ENCODE results near the gene CPAMD8. TPM values are rescaled to one million over a fixed set of nuclear protein-coding genes. Genes with fewer than 3 reads are reported as not detected.

CPAMD8 gene
- total and polyA plus RNA-seq, 10 of the 15 experiments (the other 5 are each of a cell fraction or from before 2014, with no cell fraction given), result 0.12 to 0.97 (median 0.25) TPM; not detected in 3

GRCh38 chr19:16927883-16928282, 98.7 kb downstream of the CPAMD8 start:
- in situ Hi-C loops (cut with MboI) (no loop called here), intact Hi-C loops (cut with micrococcal nuclease; ENCODE audit: unreplicated experiment) (no loop called here)
- no peak overlapping the region for H3K9ac ChIP-seq (ENCODE audit: control insufficient read depth, insufficient read depth, low read length)
- ChIA-PET POLR2A (no interaction called here), RAD21 (ENCODE audit: unreplicated experiment) (no interaction called here), CTCF (no interaction called here), SMC1A (ENCODE audit: uncharacterized antibody, unreplicated experiment) (no interaction called here)
- H3K27me3 ChIP-seq (replicated peaks in 1 of 2; ENCODE audit: control insufficient read depth in 2 of 2, insufficient read depth in 2 of 2, low read length in 1 of 2), result no peaks in the 10 kb centered on the region
- BruUV-seq (replicated peaks), result no TSS peak
- H3K36me3 ChIP-seq (ENCODE audit: control insufficient read depth in 2 of 2, insufficient read depth in 2 of 2, low read length in 1 of 2), result no peaks in the 10 kb centered on the region
- no peaks in the 10 kb centered on the region for H3K79me2 ChIP-seq (ENCODE audit: control insufficient read depth, insufficient read depth, low read length)
- no peak for TF ChIP-seq YBX1 (IDR thresholded peaks at IDR 0.05)
- no peak for FAIRE-seq
- H4K20me1 ChIP-seq (ENCODE audit: control insufficient read depth, insufficient read depth), result no peaks in the 10 kb centered on the region
- H3K4me2 ChIP-seq (ENCODE audit: control insufficient read depth, insufficient read depth), result no peak overlapping the region
- 51% methylated on average over 13 of the region's 13 CpGs for WGBS (ENCODE audit: insufficient coverage, insufficient replicate concordance, low lambda C conversion rate, missing lambda C conversion rate)
- no peak for DNase-seq (ENCODE audit: low read depth, low spot score)
- no peak overlapping the region for H3K4me3 ChIP-seq
- H3K27ac ChIP-seq (ENCODE audit: control insufficient read depth, insufficient read depth), result no peak overlapping the region
- no peaks in the 10 kb centered on the region; the same call in 2 of the 3 replicates for H3K9me3 ChIP-seq (replicated peaks; ENCODE audit: control insufficient read depth, insufficient read depth, low read length)
- H2AFZ ChIP-seq (ENCODE audit: control insufficient read depth, low read depth, low read length), result no peak overlapping the region
- H3K4me1 ChIP-seq (ENCODE audit: control insufficient read depth, insufficient read depth, low read length), result no peaks in the 10 kb centered on the region
- no peak for ATAC-seq

- no peak for FAIRE-seq
- no peaks in the 10 kb centered on the region for H3K27me3 ChIP-seq (replicated peaks in 1 of 2; ENCODE audit: control insufficient read depth in 2 of 2, insufficient read depth in 2 of 2, low read length in 1 of 2)
- no peak overlapping the region for H2AFZ ChIP-seq (ENCODE audit: control insufficient read depth, low read depth, low read length)
- no peaks in the 10 kb centered on the region for H3K36me3 ChIP-seq (ENCODE audit: control insufficient read depth in 2 of 2, insufficient read depth in 2 of 2, low read length in 1 of 2)
- H3K9ac ChIP-seq (ENCODE audit: control insufficient read depth, insufficient read depth, low read length), result no peak overlapping the region
- no TSS peak for BruUV-seq (replicated peaks)
- no peak for ATAC-seq
- DNase-seq (ENCODE audit: low read depth, low spot score), result no peak
- no peak overlapping the region for H3K4me2 ChIP-seq (ENCODE audit: control insufficient read depth, insufficient read depth)
- no peaks in the 10 kb centered on the region for H3K4me1 ChIP-seq (ENCODE audit: control insufficient read depth, insufficient read depth, low read length)
- H3K4me3 ChIP-seq, result no peak overlapping the region
- no peaks in the 10 kb centered on the region for H3K79me2 ChIP-seq (ENCODE audit: control insufficient read depth, insufficient read depth, low read length)
- ChIA-PET SMC1A (ENCODE audit: uncharacterized antibody, unreplicated experiment) (no interaction called here), POLR2A (no interaction called here), CTCF (no interaction called here), RAD21 (ENCODE audit: unreplicated experiment) (no interaction called here)
- WGBS (ENCODE audit: insufficient coverage, insufficient replicate concordance, low lambda C conversion rate, missing lambda C conversion rate), result 64% methylated on average over 13 of the region's 13 CpGs
- in situ Hi-C loops (cut with MboI) (no loop called here), intact Hi-C loops (cut with micrococcal nuclease; ENCODE audit: unreplicated experiment) (no loop called here)
- no peak overlapping the region for H3K27ac ChIP-seq (ENCODE audit: control insufficient read depth, insufficient read depth)
- no peaks in the 10 kb centered on the region for H4K20me1 ChIP-seq (ENCODE audit: control insufficient read depth, insufficient read depth)
- TF ChIP-seq EED (IDR thresholded peaks at IDR 0.05; ENCODE audit: low read depth), result no peak
- TF ChIP-seq ZNF24 (IDR thresholded peaks at IDR 0.05), result no peak
- TF ChIP-seq TAF1 (IDR thresholded peaks at IDR 0.05; ENCODE audit: borderline replicate concordance, low read depth, low read length), result no peak
- no peak for TF ChIP-seq ETV6 (conservative IDR thresholded peaks at IDR 0.05 in 1 of 2, IDR thresholded peaks at IDR 0.05 in 1 of 2; ENCODE audit: borderline replicate concordance in 1 of 2, low read depth in 1 of 2)
- no peaks in the 10 kb centered on the region; the same call in 2 of the 3 replicates for H3K9me3 ChIP-seq (replicated peaks; ENCODE audit: control insufficient read depth, insufficient read depth, low read length)
These were observed 103.7 kb downstream of the CPAMD8 start for GRCh38 chr19:16922949-16923348.

All from GM12878 (cell line).